ENCODE results near the gene PTK6. TPM values are rescaled to one million over a fixed set of nuclear protein-coding genes. Genes with fewer than 3 reads are reported as not detected.

The PTK6 gene
- total and polyA plus RNA-seq, 4 experiments from 2014 or later = 0.31 to 0.59 TPM; not detected in 2

GRCh38 chr20:63553933-63554290 is 16.7 kb upstream of the PTK6 start, which contains the start of gene FNDC11:
FNDC11 (plus strand) TSS chr20:63554159; CDS start chr20:63555664, 1,505 bp downstream.
- Histone ChIP-seq H3K4me1 (ENCODE audit: insufficient read depth, low read length) (peaks cover 22% of the 10 kb centered on the region), H3K9me3 (ENCODE audit: control insufficient read depth in 1 of 2, low read length in 2 of 2) (no peaks in the 10 kb centered on the region), H3K4me3 (ENCODE audit: low read length in 2 of 2) (peak within 1 kb of the TSS; percentile 23 to 66), H3K27ac (ENCODE audit: low read depth, low read length) (peak within 1 kb of the TSS; percentile 69), H3K36me3 (ENCODE audit: insufficient read depth, low read length) (no peaks in the 10 kb centered on the region), H3K27me3 (ENCODE audit: insufficient read depth, low read length) (no peaks in the 10 kb centered on the region)
- POLR2A ChIA-PET (ENCODE audit: partially characterized antibody) = interaction anchor here (1.4 to 3.1 kb wide), 8 partner anchors 14 to 183 kb away, joined by 5 to 19 read pairs (median 8); partner anchors contain the start of genes HELZ2, LIME1 and PPDPF
- Mint-ChIP-seq H3K36me3 (no peaks in the 10 kb centered on the region), H3K4me3 (peak within 1 kb of the TSS; percentile 70 to 92 (median 78)), H3K4me1 (peaks cover 5 to 27% (median 14%) of the 10 kb centered on the region in 4 donors), H3K9me3 (no peaks in the 10 kb centered on the region), H3K27me3 (peaks cover 0 to 6% of the 10 kb centered on the region in 2 donors), H3K27ac (peak within 1 kb of the TSS; percentile 93 to 98 (median 97))
- CTCF ChIA-PET (ENCODE audit: partially characterized antibody) = no interaction called here
- intact Hi-C loops (cut with micrococcal nuclease) = loop anchor here (1.0 to 5.0 kb wide), 6 partner anchors 13 to 104 kb away; partner anchors contain the start of genes GMEB2, HELZ2, PTK6 and RTEL1
- peak in 2 of 5 donors; percentile 38 to 68 for DNase-seq

- peak overlapping the region; percentile 23 to 66 for H3K4me3 ChIP-seq (ENCODE audit: low read length in 2 of 2)
- ChIA-PET POLR2A (ENCODE audit: partially characterized antibody) (interaction anchor here (0.7 to 3.1 kb wide), 20 partner anchors 8 to 427 kb away, joined by 3 to 32 read pairs (median 5); partner anchors contain the start of genes ARFRP1, GMEB2, HELZ2 and LIME1), CTCF (ENCODE audit: partially characterized antibody) (interaction anchor here (0.6 to 4.7 kb wide), 3 partner anchors 16 to 74 kb away, joined by 3 to 33 read pairs (median 3); partner anchors contain the start of gene PTK6)
- peak; percentile 87 to 93 (median 89) for DNase-seq
- H3K9me3 ChIP-seq (ENCODE audit: control insufficient read depth in 1 of 2, low read length in 2 of 2) = no peaks in the 10 kb centered on the region
- H3K4me1 ChIP-seq (ENCODE audit: insufficient read depth, low read length) = peaks cover 22% of the 10 kb centered on the region
- no peaks in the 10 kb centered on the region for H3K36me3 Mint-ChIP-seq
- peak overlapping the region; percentile 68 to 92 (median 76) for H3K4me3 Mint-ChIP-seq
- intact Hi-C loops (cut with micrococcal nuclease) = loop anchor here (1.0 to 5.0 kb wide), 6 partner anchors 14 to 105 kb away; partner anchors contain the start of genes GMEB2, HELZ2, PTK6 and RTEL1
- peaks cover 0 to 6% of the 10 kb centered on the region in 2 donors for H3K27me3 Mint-ChIP-seq
- H3K27ac Mint-ChIP-seq = peak overlapping the region; percentile 93 to 98 (median 97)
- H3K27me3 ChIP-seq (ENCODE audit: insufficient read depth, low read length) = no peaks in the 10 kb centered on the region
- H3K9me3 Mint-ChIP-seq = no peaks in the 10 kb centered on the region
- no peaks in the 10 kb centered on the region for H3K36me3 ChIP-seq (ENCODE audit: insufficient read depth, low read length)
- peaks cover 5 to 27% (median 14%) of the 10 kb centered on the region in 4 donors for H3K4me1 Mint-ChIP-seq
- H3K27ac ChIP-seq (ENCODE audit: low read depth, low read length) = peak overlapping the region; percentile 69
These were observed 16.2 kb upstream of the PTK6 start for GRCh38 chr20:63553251-63553932.

GRCh38 chr20:63552481-63553249 is 15.5 kb upstream of the PTK6 start:
- H3K27me3 ChIP-seq (ENCODE audit: insufficient read depth, low read length) = no peaks in the 10 kb centered on the region
- POLR2A ChIA-PET (ENCODE audit: partially characterized antibody) = interaction anchor here (0.7 to 3.1 kb wide), 20 partner anchors 9 to 428 kb away, joined by 3 to 32 read pairs (median 5); partner anchors contain the start of genes ARFRP1, GMEB2, HELZ2 and LIME1
- Mint-ChIP-seq H3K4me1 (peaks cover 5 to 27% (median 14%) of the 10 kb centered on the region in 4 donors), H3K9me3 (no peaks in the 10 kb centered on the region), H3K27ac (peak overlapping the region; percentile 93 to 98 (median 97)), H3K4me3 (peak overlapping the region; percentile 68 to 92 (median 76)), H3K36me3 (no peaks in the 10 kb centered on the region), H3K27me3 (peaks cover 0 to 6% of the 10 kb centered on the region in 2 donors)
- H3K36me3 ChIP-seq (ENCODE audit: insufficient read depth, low read length) = no peaks in the 10 kb centered on the region
- peak overlapping the region; percentile 69 for H3K27ac ChIP-seq (ENCODE audit: low read depth, low read length)
- peaks cover 22% of the 10 kb centered on the region for H3K4me1 ChIP-seq (ENCODE audit: insufficient read depth, low read length)
- CTCF ChIA-PET (ENCODE audit: partially characterized antibody) = interaction anchor here (0.6 to 4.7 kb wide), 3 partner anchors 15 to 75 kb away, joined by 3 to 33 read pairs (median 3); partner anchors contain the start of gene PTK6
- no peaks in the 10 kb centered on the region for H3K9me3 ChIP-seq (ENCODE audit: control insufficient read depth in 1 of 2, low read length in 2 of 2)
- DNase-seq = peak; percentile 79 to 84 (median 82)
- H3K4me3 ChIP-seq (ENCODE audit: low read length in 2 of 2) = peak overlapping the region in 1 of 2 donors; percentile 30
- intact Hi-C loops (cut with micrococcal nuclease) = loop anchor here (1.0 to 5.0 kb wide), 7 partner anchors 15 to 106 kb away; partner anchors contain the start of genes GMEB2, HELZ2, PPDPF and PTK6

- CTCF ChIA-PET (ENCODE audit: partially characterized antibody) = interaction anchor here (1.2 to 4.7 kb wide), 3 partner anchors 13 to 235 kb away, joined by 3 to 33 read pairs (median 3); partner anchors contain the start of gene PTK6
- H3K27ac ChIP-seq (ENCODE audit: low read depth, low read length) = no peak overlapping the region
- H3K4me1 ChIP-seq (ENCODE audit: insufficient read depth, low read length) = peaks cover 22% of the 10 kb centered on the region
- H3K4me3 ChIP-seq (ENCODE audit: low read length in 2 of 2) = no peak overlapping the region
- H3K9me3 ChIP-seq (ENCODE audit: control insufficient read depth in 1 of 2, low read length in 2 of 2) = no peaks in the 10 kb centered on the region
- Mint-ChIP-seq H3K4me1 (peaks cover 5 to 27% (median 16%) of the 10 kb centered on the region in 4 donors), H3K27ac (peak overlapping the region in 2 of 7 donors; percentile 8 to 37), H3K27me3 (peaks cover 0 to 6% of the 10 kb centered on the region in 2 donors), H3K36me3 (no peaks in the 10 kb centered on the region), H3K9me3 (no peaks in the 10 kb centered on the region), H3K4me3 (no peak overlapping the region)
- H3K27me3 ChIP-seq (ENCODE audit: insufficient read depth, low read length) = no peaks in the 10 kb centered on the region
- intact Hi-C loops (cut with micrococcal nuclease) = loop anchor here (5.0 kb wide), 1 partner anchor 76 kb away; the partner anchor contains the start of gene GMEB2
- POLR2A ChIA-PET (ENCODE audit: partially characterized antibody) = interaction anchor here (1.8 to 2.4 kb wide), 2 partner anchors 8 to 13 kb away, joined by 7 to 18 read pairs; partner anchors contain the start of gene PTK6
- no peaks in the 10 kb centered on the region for H3K36me3 ChIP-seq (ENCODE audit: insufficient read depth, low read length)
- DNase-seq = no peak
These were observed 13.9 kb upstream of the PTK6 start for GRCh38 chr20:63551068-63551467.

GRCh38 chr20:63549679-63550282 is 12.6 kb upstream of the PTK6 start:
- H3K4me1 ChIP-seq (ENCODE audit: insufficient read depth, low read length) = peaks cover 22% of the 10 kb centered on the region
- ChIA-PET CTCF (ENCODE audit: partially characterized antibody) (interaction anchor here (4.7 kb wide), 1 partner anchor 12 kb away, joined by 33 read pairs; the partner anchor contains the start of gene PTK6), POLR2A (ENCODE audit: partially characterized antibody) (interaction anchor here (1.8 kb wide), 1 partner anchor 12 kb away, joined by 7 read pairs; the partner anchor contains the start of gene PTK6)
- intact Hi-C loops (cut with micrococcal nuclease) = loop anchor here (5.0 kb wide), 1 partner anchor 78 kb away; the partner anchor contains the start of gene GMEB2
- H3K36me3 ChIP-seq (ENCODE audit: insufficient read depth, low read length) = no peaks in the 10 kb centered on the region
- no peaks in the 10 kb centered on the region for H3K9me3 ChIP-seq (ENCODE audit: control insufficient read depth in 1 of 2, low read length in 2 of 2)
- no peaks in the 10 kb centered on the region for H3K36me3 Mint-ChIP-seq
- H3K27ac Mint-ChIP-seq = peak overlapping the region in 1 of 7 donors; percentile 24
- H3K4me3 ChIP-seq (ENCODE audit: low read length in 2 of 2) = no peak overlapping the region
- H3K27me3 ChIP-seq (ENCODE audit: insufficient read depth, low read length) = no peaks in the 10 kb centered on the region
- no peaks in the 10 kb centered on the region for H3K9me3 Mint-ChIP-seq
- H3K4me1 Mint-ChIP-seq = peaks cover 5 to 26% (median 16%) of the 10 kb centered on the region in 4 donors
- H3K4me3 Mint-ChIP-seq = no peak overlapping the region
- peaks cover 0 to 6% of the 10 kb centered on the region in 2 donors for H3K27me3 Mint-ChIP-seq
- DNase-seq = no peak
- no peak overlapping the region for H3K27ac ChIP-seq (ENCODE audit: low read depth, low read length)

- H3K27me3 ChIP-seq (ENCODE audit: insufficient read depth, low read length) = no peaks in the 10 kb centered on the region
- Mint-ChIP-seq H3K4me3 (no peak overlapping the region), H3K27ac (no peak overlapping the region), H3K36me3 (no peaks in the 10 kb centered on the region), H3K9me3 (no peaks in the 10 kb centered on the region), H3K4me1 (peaks cover 5 to 24% (median 14%) of the 10 kb centered on the region in 4 donors), H3K27me3 (peaks cover 0 to 6% of the 10 kb centered on the region in 2 donors)
- no peak for DNase-seq
- intact Hi-C loops (cut with micrococcal nuclease) = no loop called here
- POLR2A ChIA-PET (ENCODE audit: partially characterized antibody) = no interaction called here
- CTCF ChIA-PET (ENCODE audit: partially characterized antibody) = interaction anchor here (4.7 kb wide), 1 partner anchor 11 kb away, joined by 33 read pairs; the partner anchor contains the start of gene PTK6
- no peaks in the 10 kb centered on the region for H3K36me3 ChIP-seq (ENCODE audit: insufficient read depth, low read length)
- no peaks in the 10 kb centered on the region for H3K9me3 ChIP-seq (ENCODE audit: control insufficient read depth in 1 of 2, low read length in 2 of 2)
- no peak overlapping the region for H3K4me3 ChIP-seq (ENCODE audit: low read length in 2 of 2)
- H3K4me1 ChIP-seq (ENCODE audit: insufficient read depth, low read length) = peaks cover 16% of the 10 kb centered on the region
- H3K27ac ChIP-seq (ENCODE audit: low read depth, low read length) = no peak overlapping the region
These were observed 11.8 kb upstream of the PTK6 start for GRCh38 chr20:63549019-63549418.
